Hematopoietic multipotent progenitor cell treated with erythropoietin and hydrocortisone succinate and interleukin-3 and kit ligand, for 17 days (in vitro differentiated cells): Measurements from ENCODE around the gene BMERB1.
"Not testable (repeated sequence)": the region's sequence is repeated elsewhere in the genome, so short reads cannot be mapped to it uniquely, and the experiment has no call there.

Experiments used
- DNase-seq: peaks from one replicate; pipeline ENCODE4 v3.0.0-alpha.2; 2015; ENCODE audit warnings: low spot score

BMERB1 gene

DNA sequence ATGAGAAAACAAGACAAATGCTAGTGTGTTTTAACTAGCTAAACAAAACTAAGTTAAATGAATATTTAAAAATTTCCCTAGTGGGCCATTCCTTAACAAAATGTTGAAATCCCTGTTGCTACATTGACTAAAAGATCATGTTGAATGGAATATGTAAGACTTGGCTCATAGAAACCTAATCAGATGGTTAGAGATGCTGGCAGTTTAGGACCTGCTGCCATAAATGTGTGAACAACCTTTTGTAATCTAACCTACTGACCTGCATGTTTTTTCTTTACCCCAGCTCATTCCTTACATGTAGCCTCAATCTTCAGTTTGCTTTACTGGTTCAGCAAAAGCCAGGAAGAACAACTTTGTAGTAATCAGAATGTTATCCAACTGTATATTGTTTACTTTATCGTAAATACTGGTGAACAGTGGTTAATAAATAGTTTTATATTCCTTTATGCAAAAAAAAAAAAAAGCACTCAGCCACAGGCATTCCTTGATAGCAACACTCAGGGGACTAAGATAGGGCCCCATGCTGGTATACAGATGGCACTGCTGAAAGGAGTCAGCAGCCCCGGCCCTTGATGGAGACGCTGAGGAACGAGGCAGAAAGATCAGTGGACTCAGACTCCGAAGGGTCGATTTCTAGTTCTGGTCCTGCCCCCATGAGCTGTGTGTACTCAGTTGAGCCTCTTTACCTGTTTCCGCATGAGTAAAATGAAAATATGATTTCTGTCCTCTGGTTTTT, 130.4 kb downstream of the BMERB1 start:
- DNase-seq = no peak

DNA sequence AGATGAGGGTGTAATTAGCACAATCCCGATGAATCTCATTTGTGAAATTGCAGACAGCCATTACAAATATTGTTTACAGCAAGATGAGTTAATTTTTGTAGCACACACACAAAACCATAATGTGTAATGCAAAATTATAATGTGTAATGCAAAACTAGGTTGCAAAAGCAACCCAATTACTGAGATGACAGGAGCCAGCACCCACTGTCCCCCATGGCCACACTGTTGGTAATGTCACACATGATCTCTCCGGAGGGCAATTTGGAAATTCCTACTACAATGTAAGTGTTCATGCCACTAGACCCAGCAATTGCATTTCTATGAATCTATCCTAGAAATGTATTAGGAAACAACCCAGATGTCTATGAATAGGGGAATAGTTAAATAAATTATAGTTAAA, 131.7 kb downstream of the BMERB1 start:
- DNase-seq = no peak

DNA sequence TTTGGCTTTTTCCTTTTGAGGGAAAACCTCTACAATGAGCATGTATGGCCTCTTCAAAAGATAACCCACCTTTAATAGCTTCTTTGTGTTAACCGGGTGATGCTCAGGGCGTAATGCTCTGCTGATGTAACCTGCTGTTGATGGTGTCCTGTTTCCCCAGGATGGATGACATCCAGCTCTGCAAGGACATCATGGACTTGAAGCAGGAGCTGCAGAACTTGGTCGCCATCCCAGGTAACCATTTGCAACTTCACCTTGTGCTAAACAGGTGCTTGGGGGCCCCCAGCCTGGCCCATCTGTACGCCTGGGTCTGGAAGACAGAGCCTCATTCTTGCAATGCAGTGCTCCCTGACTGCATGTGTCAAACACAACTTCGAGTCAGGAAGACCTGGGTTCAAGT, 133.4 kb downstream of the BMERB1 start:
- DNase-seq = no peak

DNA sequence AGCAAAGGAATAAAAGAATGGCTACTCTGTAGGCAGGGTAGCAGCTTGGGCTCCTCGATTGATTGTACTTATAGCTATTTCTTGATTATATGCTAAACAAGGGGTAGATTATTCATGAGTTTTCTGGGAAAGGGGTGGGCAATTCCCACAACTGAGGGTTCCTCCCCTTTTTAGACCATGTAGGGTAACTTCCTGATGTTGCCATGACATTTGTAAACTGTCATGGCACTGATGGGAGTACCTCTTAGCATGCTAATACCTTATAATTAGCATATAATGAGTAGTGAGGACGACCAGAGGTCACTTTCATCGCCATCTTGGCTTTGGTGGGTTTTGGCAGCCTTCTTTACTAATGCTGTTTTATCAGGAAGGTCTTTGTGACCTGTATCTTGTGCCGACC, 136.3 kb downstream of the BMERB1 start:
- DNase-seq = not testable (repeated sequence)

DNA sequence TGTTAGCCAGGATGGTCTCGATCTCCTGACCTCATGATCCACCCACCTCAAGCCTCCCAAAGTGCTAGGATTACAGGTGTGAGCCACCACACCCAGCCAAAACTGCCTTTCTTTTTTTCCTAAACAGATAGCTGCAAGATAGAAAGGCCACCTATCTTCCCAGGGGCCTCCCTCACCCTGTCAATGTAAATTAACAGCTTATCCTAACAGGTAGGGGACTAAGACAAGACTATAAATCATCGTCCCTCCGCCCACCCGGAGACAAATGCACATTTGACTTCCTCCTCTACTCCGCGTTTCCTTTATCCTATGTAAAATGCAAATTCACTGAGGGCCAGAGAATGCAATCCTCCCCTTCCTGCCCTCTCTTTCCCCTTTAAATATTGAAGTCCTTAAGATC, 137.2 kb downstream of the BMERB1 start:
- no peak for DNase-seq

DNA sequence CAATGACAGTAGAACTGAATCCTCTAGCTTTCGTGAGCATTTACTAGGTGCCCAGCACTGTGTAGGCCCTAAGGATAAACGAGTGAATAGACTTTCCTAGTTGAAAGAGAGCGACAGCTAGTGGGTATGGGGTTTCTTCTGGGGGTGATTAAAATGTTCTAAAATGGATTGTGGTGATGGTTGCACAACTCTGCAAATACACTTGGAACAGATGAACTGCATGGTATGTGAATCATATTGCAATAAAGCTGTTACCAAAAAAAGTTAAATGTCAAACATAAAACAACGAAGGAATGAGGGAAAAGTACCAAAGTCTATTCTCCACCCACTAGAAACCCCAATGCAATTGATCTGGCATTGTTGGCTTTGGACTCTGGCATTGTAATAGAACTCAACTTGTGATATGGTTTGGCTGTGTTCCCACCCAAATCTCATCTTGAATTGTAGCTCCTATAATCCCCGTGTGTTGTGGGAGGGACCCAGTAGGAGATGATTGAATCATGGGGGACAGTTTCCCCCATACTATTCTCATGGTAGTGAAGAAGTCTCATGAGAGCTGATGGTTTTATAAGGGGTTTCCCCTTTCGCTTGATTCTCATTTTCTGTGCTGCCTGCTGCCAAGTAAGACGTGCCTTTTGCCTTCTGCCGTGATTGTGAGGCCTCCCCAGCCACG, 138.1 kb downstream of the BMERB1 start:
- DNase-seq = no peak

DNA sequence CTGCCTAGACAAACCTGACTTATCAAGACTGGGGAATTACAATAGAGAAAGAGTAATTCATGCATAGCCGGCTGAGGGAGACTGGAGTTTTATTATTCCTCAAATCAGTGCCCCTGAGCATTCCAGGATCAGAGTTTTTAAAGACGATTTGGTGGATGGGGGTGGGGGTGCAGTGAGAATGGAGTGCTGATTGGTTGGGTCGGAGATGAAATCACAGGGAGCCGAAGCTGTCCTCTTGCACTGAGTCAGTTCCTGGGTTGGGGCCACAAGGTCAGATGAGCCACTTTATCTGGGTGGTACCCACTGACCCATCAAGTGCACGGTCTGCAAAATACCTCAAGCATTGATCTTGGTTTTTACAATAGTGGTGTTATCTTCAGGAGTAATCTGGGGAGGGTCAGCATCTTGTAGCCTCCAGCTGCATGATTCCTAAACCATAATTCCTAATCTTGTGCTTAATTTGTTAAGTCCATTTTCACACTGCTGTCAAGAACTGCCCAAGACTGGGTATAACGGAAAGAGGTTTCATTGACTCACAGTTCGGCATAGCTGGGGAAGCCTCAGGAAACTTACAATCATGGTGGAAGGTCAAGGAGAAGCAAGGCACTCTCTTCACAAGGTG, 139.0 kb downstream of the BMERB1 start:
- no peak for DNase-seq

DNA sequence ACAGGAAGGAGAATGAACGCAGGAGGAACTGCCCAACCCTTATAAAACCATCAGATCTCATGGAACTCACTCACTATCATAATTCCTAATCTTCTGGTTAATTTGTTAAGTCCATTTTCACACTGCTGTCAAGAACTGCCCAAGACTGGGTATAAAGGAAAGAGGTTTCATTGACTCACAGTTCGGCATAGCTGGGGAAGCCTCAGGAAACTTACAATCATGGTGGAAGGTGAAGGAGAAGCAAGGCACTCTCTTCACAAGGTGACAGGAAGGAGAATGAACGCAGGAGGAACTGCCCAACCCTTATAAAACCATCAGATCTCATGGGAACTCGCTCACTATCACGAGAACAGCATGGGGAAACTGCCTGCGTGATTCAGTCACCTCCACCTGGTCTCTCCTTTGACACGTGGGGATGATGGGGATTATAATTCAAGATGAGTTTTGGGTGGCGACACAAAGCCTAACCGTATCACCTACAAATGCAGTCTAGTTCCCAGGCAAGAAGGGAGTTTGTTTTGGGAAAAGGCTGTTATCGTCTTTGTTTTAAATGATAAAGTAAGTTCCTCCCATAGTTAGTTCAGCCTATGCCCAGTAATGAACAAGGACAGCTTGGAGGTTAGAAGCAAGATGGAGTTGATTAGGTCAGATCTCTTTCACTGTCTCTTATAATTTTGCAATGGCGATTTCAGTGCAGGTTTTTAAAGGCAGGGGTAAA, 139.7 kb downstream of the BMERB1 start:
- not testable (repeated sequence) for DNase-seq

DNA sequence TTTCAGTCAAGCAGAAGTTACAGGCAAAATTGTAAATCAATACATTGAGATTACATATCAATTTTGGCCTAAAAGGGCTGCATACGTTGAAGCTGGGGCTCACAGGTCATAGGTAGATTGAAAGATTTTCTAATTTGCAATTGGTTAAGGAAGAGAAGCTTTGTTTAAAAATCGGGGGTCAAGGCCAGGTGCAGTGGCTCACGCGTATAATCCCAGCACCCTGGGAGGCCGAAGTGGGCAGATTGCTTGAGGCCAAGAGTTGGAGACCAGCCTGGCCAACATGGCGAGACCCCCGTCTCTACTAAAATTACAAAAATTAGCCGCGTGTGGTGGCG, 140.2 kb downstream of the BMERB1 start:
- DNase-seq = no peak

DNA sequence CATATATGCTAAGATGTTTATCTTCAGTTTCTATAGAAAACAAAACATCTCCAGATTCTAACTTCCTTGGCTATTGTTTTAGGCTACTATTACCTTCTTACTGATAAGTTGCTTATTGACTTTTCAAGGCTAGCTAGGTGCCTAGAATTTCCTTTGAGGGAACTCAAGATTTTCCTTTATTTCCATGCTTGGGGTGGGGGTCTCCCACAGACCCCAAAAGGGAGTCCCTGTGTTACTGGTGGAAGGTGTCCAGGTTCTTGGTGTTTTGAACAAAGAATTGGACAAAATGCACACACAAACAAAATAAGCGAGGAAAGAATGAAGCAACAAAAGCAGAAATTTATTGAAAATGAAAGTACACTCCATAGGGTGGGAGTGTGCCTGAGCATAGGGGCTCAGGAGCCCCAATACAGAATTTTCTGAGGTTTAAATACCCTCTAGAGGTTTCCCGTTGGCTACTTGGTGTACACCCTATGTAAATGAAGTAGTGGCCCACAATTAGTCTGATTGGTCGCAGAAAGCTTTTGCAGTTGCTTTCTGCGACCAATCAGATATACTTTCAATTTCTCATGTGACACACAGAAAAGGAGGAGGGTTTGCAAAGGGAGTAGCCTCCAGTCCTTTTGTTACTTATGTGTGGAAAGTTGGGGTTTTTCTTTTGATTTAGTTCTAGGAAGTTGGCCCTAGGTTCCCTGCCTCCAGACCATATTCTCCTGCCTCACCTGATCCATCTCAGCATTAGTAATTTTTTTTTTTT, 141.1 kb downstream of the BMERB1 start:
- no peak for DNase-seq

DNA sequence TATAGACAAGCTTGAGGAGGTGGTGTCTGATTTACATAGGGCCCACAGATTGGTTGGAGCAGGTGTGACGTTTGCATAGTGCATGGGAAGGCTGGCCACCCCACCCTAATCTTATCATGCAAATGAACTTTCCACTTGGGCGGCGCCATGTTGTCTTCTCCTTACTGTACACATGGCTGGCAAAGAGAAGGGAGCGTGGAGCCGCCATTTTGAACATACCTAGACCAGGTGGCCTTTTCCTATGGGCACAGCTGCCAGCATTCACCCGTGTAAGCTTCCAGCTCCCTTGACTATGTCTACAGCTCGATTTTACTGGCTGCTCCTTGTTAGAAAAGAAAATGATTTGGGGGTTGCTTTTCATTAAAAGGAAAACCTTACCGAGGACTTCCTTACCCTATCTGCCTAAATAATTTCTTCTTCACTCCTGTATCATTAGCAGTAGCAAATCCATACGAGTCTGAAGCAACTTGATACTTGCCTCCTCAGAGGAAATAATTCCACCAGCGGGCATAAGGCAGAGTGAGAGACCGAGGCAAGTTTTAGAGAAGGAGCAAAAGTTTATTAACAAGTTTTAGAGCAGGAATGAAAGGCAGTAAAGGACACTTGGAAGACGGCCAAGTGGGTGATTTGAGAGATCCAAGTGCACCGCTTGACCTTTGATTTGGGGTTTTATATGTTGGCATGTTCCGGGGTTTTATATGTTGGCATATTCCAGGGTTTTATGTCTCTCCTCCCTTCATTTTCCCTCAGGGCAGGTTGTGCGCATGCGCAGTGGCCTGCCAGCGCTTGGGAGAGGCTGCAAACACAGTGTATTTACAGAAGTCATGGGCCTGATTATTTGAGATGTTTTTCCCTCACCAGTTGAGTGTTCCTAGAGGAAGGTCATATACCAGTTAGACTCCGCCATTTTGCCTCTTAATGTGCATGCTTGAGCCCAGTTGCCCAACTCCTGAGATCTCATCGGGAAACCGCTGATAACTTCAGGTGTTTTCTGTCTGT, 142.9 kb downstream of the BMERB1 start:
- DNase-seq = no peak

DNA sequence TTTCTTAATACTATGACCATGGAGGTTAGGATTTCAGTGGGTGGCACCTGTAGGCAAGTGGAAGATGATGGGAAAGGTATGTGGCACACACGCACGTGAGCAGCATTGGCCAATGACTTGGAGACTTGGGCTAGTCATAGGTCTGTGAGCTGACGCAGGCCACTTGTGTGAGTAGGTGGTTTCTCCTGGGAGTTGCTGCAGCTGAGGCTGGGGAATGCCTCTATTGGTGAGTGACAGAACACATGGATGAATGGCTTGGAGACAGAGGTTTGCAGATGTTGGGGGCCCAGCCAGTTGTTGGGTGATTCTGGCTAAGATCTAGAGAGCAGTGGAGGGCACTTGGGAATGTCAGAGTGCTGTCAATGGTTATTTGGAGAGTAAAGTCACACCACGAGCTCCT, 144.4 kb downstream of the BMERB1 start:
- no peak for DNase-seq

DNA sequence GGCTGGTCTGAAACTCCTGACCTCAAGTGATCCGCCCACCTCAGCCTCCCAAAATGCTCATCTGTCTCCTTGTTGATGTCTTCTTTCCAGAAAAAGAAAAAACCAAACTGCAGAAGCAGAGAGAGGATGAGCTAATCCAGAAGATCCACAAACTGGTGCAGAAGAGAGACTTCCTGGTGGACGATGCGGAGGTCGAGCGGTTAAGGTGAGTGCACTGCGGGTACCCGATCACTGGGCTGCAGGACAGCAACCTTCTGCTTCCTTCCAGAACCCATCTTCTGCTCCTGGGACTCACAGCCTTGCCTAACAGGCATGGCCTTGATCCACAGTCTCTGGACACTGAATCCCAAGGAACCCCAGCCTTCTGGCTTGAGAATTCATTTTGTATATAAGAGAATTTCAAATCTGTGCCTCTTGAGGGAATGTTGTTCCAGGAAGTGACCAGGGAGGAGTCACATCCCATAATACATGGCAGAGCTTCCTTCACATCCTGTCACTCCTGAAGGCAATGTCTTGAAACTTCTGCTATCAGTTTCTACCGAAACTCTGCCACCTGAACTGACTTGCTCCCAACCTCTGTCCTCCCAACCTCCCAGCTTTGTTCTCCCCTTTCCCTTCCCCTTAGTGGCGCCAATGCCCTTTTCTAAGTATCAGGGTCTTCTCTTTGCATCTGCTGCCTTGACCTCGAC, 146.9 kb downstream of the BMERB1 start:
- DNase-seq = no peak

DNA sequence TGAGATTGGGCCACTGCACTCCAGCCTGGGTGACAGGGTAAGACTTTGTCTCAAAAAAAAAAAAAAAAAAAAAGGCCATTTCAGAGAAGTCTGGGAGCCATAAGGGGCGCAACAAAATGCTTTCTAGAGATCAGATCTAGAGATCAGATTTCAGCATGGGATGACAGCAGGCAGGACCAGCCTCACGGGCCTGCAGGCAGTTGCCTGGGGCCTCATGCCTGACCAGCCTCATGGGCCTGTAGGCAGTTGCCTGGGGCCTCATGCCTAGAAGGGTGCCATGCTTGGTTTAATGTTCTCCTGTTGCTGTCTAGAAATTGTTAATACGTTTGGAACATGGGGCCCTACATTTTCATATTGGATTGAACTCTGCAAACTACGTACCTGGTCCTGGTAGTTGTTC, 149.1 kb downstream of the BMERB1 start:
- no peak for DNase-seq

DNA sequence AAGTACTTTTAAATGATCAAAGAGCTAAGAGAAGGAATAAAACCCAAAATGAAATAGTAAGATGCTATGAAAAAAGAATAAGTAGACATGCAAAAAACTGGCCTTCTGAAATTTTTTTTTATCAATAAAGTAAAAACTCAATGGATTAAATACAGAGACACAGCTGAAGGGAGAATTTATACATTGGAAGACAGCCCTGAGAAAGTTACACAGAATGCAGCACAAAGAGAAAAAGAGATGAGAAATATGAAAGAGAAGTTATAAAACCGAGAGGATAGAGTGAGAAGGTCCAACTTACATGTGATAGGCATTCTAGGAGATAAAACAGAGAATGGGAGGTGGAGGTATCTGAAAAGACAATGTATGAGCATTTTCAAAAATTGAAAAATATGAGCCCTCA, 151.6 kb downstream of the BMERB1 start:
- no peak for DNase-seq

DNA sequence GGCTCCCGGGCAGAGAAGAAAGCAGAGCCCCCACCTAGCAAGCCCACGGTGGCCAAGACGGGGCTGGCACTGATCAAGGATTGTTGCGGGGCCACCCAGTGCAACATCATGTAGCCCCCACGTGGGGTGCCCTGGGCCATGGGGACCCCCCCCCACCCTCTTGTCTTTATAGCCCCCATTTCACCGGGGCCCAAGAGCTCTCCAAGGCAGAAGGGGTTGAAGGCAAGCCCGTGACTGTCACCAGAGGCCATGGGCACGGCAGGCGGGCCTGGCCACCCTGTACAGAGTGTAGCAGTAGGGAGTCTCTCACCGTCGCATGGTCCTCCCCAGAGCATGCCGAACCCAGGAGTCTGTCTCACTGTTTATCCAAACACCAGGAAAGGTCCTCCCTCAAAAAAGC, 152.3 kb downstream of the BMERB1 start:
- DNase-seq = no peak

DNA sequence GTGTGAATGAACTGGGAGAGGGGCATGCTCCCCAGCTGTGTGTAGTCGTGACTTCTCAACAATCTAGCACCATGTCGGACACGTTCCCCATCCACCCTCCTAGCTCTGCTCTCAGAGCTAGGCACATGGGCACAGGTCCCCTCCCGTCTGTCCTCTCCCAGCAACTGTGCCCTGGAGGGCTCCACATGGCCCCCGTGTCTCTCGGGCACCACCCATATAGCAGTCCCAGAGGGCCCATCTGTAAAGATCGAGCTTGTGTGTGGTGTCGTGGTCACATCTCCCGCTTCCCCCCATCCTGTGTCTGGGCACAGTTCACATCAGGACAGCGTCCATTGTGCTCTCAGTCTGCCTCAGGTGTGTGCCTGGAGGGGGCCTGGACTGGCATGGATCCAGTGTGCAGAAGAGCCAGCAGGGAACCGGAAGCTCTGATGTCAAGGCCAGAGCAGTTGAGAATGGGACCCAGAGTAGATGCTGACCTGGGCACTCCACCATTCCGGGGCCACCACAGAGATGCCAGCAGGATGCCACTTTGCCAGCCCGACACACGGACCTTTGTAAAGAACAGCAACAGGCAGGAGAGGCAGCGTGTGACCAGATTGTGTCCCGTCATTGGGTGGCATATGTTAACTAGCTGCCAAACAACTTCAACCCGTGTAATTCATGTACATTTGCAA, 152.9 kb downstream of the BMERB1 start:
- DNase-seq = no peak

DNA sequence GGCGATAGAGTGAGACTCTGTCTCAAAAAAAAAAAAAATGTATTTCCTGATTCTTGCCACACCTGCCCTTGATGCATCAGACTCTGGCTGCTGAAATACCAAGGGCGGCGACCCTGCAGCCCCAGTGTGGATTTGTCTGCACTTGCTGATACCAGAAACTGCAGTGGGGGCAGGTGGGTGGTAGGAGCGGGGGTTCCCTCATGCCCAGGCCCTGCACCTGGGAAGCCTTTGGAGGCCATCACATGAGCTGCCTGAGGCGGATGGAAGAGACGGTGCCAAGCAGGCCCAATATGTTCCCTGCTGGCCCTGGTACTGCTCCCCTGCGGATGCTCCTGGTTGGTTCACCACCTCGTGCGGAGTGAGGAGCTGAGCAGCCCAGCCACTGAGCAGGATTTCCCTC, 157.9 kb downstream of the BMERB1 start:
- DNase-seq = peak; percentile 31

DNA sequence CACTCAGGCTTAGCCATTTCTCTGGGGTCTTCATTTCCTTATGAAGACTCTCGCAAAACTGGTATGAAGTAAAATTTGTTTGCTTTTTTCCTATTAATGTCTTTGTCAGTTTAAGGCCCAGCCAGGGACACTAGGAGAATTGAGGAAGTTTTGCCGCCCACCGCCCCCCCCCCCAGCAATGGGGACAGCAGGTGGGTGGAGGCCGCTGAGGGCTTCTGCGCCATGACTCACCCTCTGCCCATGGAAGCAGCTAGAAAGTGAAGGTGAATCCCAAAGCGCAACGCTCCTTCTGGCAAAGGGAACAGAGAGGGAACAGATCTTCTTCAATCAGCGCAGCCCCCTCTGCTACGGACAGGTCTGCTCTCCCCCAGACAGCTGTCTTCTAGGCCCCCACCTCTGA, 158.8 kb downstream of the BMERB1 start:
- DNase-seq = no peak
